Measurements from ENCODE around the gene GHR.

Gene GHR

GRCh38 chr5:42606464-42606869 lies 183.2 kb downstream of the GHR start:
- no peak overlapping the region for H3K4me2 ChIP-seq
- no peak overlapping the region for H3K9ac ChIP-seq
- no peaks in the 10 kb centered on the region for H3K4me1 ChIP-seq
- H3K9me3 ChIP-seq (replicated peaks in 1 of 11) = peaks cover 0 to 13% (median 0%) of the 10 kb centered on the region in 11 experiments; a peak in 4 of 22 replicates
- H3K4me3 ChIP-seq = no peak overlapping the region
- no peaks in the 10 kb centered on the region for H4K20me1 ChIP-seq
- no peak overlapping the region for H3K27ac ChIP-seq
- H3K36me3 ChIP-seq = no peaks in the 10 kb centered on the region
- TF ChIP-seq Cebpa-rat (IDR thresholded peaks at IDR 0.05) = no peak
- H3K27me3 ChIP-seq = no peaks in the 10 kb centered on the region

GRCh38 chr5:42611437-42611836 lies 188.2 kb downstream of the GHR start:
- Histone ChIP-seq H3K27ac (no peak overlapping the region), H3K4me2 (no peak overlapping the region), H3K9me3 (replicated peaks in 1 of 11) (peaks cover 0 to 8% (median 0%) of the 10 kb centered on the region in 11 experiments; a peak in 3 of 22 replicates), H3K9ac (no peak overlapping the region), H4K20me1 (no peaks in the 10 kb centered on the region), H3K4me1 (peaks cover 0 to 7% (median 0%) of the 10 kb centered on the region in 10 experiments; a peak in 2 of 20 replicates), H3K27me3 (no peaks in the 10 kb centered on the region), H3K36me3 (no peaks in the 10 kb centered on the region), H3K4me3 (no peak overlapping the region)
- TF ChIP-seq Cebpa-rat (IDR thresholded peaks at IDR 0.05) = no peak

GRCh38 chr5:42612750-42613366 lies 189.6 kb downstream of the GHR start:
- Histone ChIP-seq H3K4me1 (peaks cover 0 to 7% (median 0%) of the 10 kb centered on the region in 10 experiments; a peak in 4 of 20 replicates), H3K4me3 (no peak overlapping the region), H3K4me2 (peak overlapping the region in 5 of 11 experiments; percentile 6 to 29 (median 15); a peak in 6 of 22 replicates)

GRCh38 chr5:42614509-42614908 lies 191.3 kb downstream of the GHR start:
- Histone ChIP-seq H3K36me3 (no peaks in the 10 kb centered on the region), H3K4me2 (no peak overlapping the region), H3K4me3 (no peak overlapping the region), H3K27me3 (no peaks in the 10 kb centered on the region), H4K20me1 (no peaks in the 10 kb centered on the region), H3K27ac (no peak overlapping the region), H3K9ac (no peak overlapping the region), H3K9me3 (replicated peaks in 1 of 11) (no peaks in the 10 kb centered on the region), H3K4me1 (peaks cover 0 to 7% (median under 1%) of the 10 kb centered on the region in 10 experiments; a peak in 5 of 20 replicates)
- TF ChIP-seq Cebpa-rat (IDR thresholded peaks at IDR 0.05) = no peak

More at GRCh38 chr5:42612750-42613366, 189.6 kb downstream of the GHR start:
- H3K27me3 ChIP-seq = no peaks in the 10 kb centered on the region
- no peaks in the 10 kb centered on the region for H4K20me1 ChIP-seq
- no peaks in the 10 kb centered on the region for H3K36me3 ChIP-seq
- no peak for TF ChIP-seq Cebpa-rat (IDR thresholded peaks at IDR 0.05)
- no peaks in the 10 kb centered on the region for H3K9me3 ChIP-seq (replicated peaks in 1 of 11)
- no peak overlapping the region for H3K9ac ChIP-seq
- H3K27ac ChIP-seq = no peak overlapping the region

GRCh38 chr5:42620579-42621216 lies 197.5 kb downstream of the GHR start:
- Histone ChIP-seq H3K9me3 (replicated peaks in 1 of 11) (no peaks in the 10 kb centered on the region), H3K9ac (peak overlapping the region in 9 of 11 experiments; percentile 23 to 78 (median 66); a peak in 16 of 22 replicates), H3K4me2 (peak overlapping the region; percentile 54 to 85 (median 78)), H3K27ac (peak overlapping the region in 10 of 11 experiments; percentile 33 to 93 (median 86); a peak in 20 of 22 replicates), H3K4me3 (no peak overlapping the region; a peak in 1 of 20 replicates), H4K20me1 (no peaks in the 10 kb centered on the region), H3K27me3 (no peaks in the 10 kb centered on the region), H3K4me1 (peaks cover 23 to 34% (median 31%) of the 10 kb centered on the region in 10 experiments), H3K36me3 (no peaks in the 10 kb centered on the region)
- TF ChIP-seq Cebpa-rat (IDR thresholded peaks at IDR 0.05) = no peak

- H3K36me3 ChIP-seq = no peaks in the 10 kb centered on the region
- peak overlapping the region; percentile 54 to 85 (median 78) for H3K4me2 ChIP-seq
- H4K20me1 ChIP-seq = no peaks in the 10 kb centered on the region
- no peak; a peak in 1 of 22 replicates for TF ChIP-seq Cebpa-rat (IDR thresholded peaks at IDR 0.05)
- H3K27ac ChIP-seq = peak overlapping the region; percentile 16 to 93 (median 86); a peak in 20 of 22 replicates
- H3K4me3 ChIP-seq = no peak overlapping the region; a peak in 1 of 20 replicates
- H3K27me3 ChIP-seq = no peaks in the 10 kb centered on the region
- no peaks in the 10 kb centered on the region for H3K9me3 ChIP-seq (replicated peaks in 1 of 11)
- peaks cover 23 to 34% (median 31%) of the 10 kb centered on the region in 10 experiments for H3K4me1 ChIP-seq
- H3K9ac ChIP-seq = peak overlapping the region in 9 of 11 experiments; percentile 28 to 78 (median 69); a peak in 17 of 22 replicates
These were observed 198.0 kb downstream of the GHR start for GRCh38 chr5:42621242-42621641.

GRCh38 chr5:42621662-42622061 lies 198.4 kb downstream of the GHR start:
- H3K9ac ChIP-seq = peak overlapping the region in 10 of 11 experiments; percentile 3 to 78 (median 68); a peak in 17 of 22 replicates
- H4K20me1 ChIP-seq = no peaks in the 10 kb centered on the region
- peak overlapping the region in 3 of 10 experiments; percentile 12 to 18 (median 16); a peak in 1 of 20 replicates for H3K4me3 ChIP-seq
- H3K36me3 ChIP-seq = no peaks in the 10 kb centered on the region
- H3K4me1 ChIP-seq = peaks cover 23 to 34% (median 31%) of the 10 kb centered on the region in 10 experiments
- no peaks in the 10 kb centered on the region for H3K27me3 ChIP-seq
- peak overlapping the region; percentile 16 to 93 (median 86); a peak in 20 of 22 replicates for H3K27ac ChIP-seq
- no peaks in the 10 kb centered on the region for H3K9me3 ChIP-seq (replicated peaks in 1 of 11)
- H3K4me2 ChIP-seq = peak overlapping the region; percentile 54 to 85 (median 78)
- TF ChIP-seq Cebpa-rat (IDR thresholded peaks at IDR 0.05) = no peak

- Histone ChIP-seq H3K4me1 (peaks cover 23 to 42% (median 33%) of the 10 kb centered on the region in 10 experiments), H3K9me3 (replicated peaks in 1 of 11) (no peaks in the 10 kb centered on the region), H3K4me2 (no peak overlapping the region), H3K27me3 (no peaks in the 10 kb centered on the region), H3K9ac (no peak overlapping the region), H4K20me1 (no peaks in the 10 kb centered on the region), H3K27ac (no peak overlapping the region), H3K4me3 (no peak overlapping the region), H3K36me3 (no peaks in the 10 kb centered on the region)
- no peak for TF ChIP-seq Cebpa-rat (IDR thresholded peaks at IDR 0.05)
These were observed 201.7 kb downstream of the GHR start for GRCh38 chr5:42624912-42625311.

GRCh38 chr5:42626462-42626861 lies 203.2 kb downstream of the GHR start:
- Histone ChIP-seq H3K36me3 (no peaks in the 10 kb centered on the region), H4K20me1 (no peaks in the 10 kb centered on the region), H3K4me1 (peaks cover 11 to 30% (median 19%) of the 10 kb centered on the region in 10 experiments), H3K9ac (no peak overlapping the region), H3K4me2 (no peak overlapping the region), H3K27me3 (no peaks in the 10 kb centered on the region), H3K9me3 (replicated peaks in 1 of 11) (no peaks in the 10 kb centered on the region), H3K4me3 (no peak overlapping the region), H3K27ac (no peak overlapping the region)
- TF ChIP-seq Cebpa-rat (IDR thresholded peaks at IDR 0.05) = no peak

Data from BLaER1 treated with 17β-estradiol and CSF1 and Interleukin-3, amounts not matched to agents 10 nM and 100 nM (cell line).